ENCODE data around the gene ARSB. TPM values are rescaled to one million over a fixed set of nuclear protein-coding genes. Genes with fewer than 3 reads are reported as not detected.

Gene ARSB
- total RNA-seq, 1 experiment from 2014 or later = 11.7 TPM

GRCh38 chr5:78810098-78810920, 174.8 kb downstream of the ARSB start:
- DNase-seq (ENCODE audit: low read depth) = no peak

GRCh38 chr5:78809444-78809843, 175.7 kb downstream of the ARSB start:
- no peak for DNase-seq (ENCODE audit: low read depth)

- DNase-seq (ENCODE audit: low read depth) = no peak
Measured at GRCh38 chr5:78808818-78809217, 176.3 kb downstream of the ARSB start.

- no peak for DNase-seq (ENCODE audit: low read depth)
Measured at GRCh38 chr5:78808380-78808779, 176.7 kb downstream of the ARSB start.

- peak; percentile 89 for DNase-seq (ENCODE audit: low read depth)
Measured at GRCh38 chr5:78806544-78806943, 178.6 kb downstream of the ARSB start.

- no peak for DNase-seq (ENCODE audit: low read depth)
Measured at GRCh38 chr5:78805474-78806124, 179.5 kb downstream of the ARSB start.

GRCh38 chr5:78804995-78805394, 180.1 kb downstream of the ARSB start:
- DNase-seq (ENCODE audit: low read depth) = no peak

- DNase-seq (ENCODE audit: low read depth) = no peak
Measured at GRCh38 chr5:78803941-78804340, 181.2 kb downstream of the ARSB start.

GRCh38 chr5:78803353-78803752, 181.8 kb downstream of the ARSB start:
- no peak for DNase-seq (ENCODE audit: low read depth)

- DNase-seq (ENCODE audit: low read depth) = peak; percentile 57
Measured at GRCh38 chr5:78801413-78801812, 183.7 kb downstream of the ARSB start.

- DNase-seq (ENCODE audit: low read depth) = peak; percentile 85
Measured at GRCh38 chr5:78799266-78800017, 185.7 kb downstream of the ARSB start.

GRCh38 chr5:78798673-78799029, 186.5 kb downstream of the ARSB start:
- no peak for DNase-seq (ENCODE audit: low read depth)

- peak; percentile 44 for DNase-seq (ENCODE audit: low read depth)
Measured at GRCh38 chr5:78797936-78798672, 187.0 kb downstream of the ARSB start.

- no peak for DNase-seq (ENCODE audit: low read depth)
Measured at GRCh38 chr5:78795757-78796156, 189.4 kb downstream of the ARSB start.

- DNase-seq (ENCODE audit: low read depth) = no peak
Measured at GRCh38 chr5:78794693-78795215, 190.4 kb downstream of the ARSB start.

GRCh38 chr5:78793907-78794662, 191.0 kb downstream of the ARSB start:
- no peak for DNase-seq (ENCODE audit: low read depth)

- no peak for DNase-seq (ENCODE audit: low read depth)
Measured at GRCh38 chr5:78792345-78793055, 192.6 kb downstream of the ARSB start.

- no peak for DNase-seq (ENCODE audit: low read depth)
Measured at GRCh38 chr5:78791501-78792100, 193.5 kb downstream of the ARSB start.

GRCh38 chr5:78787783-78788182, 197.3 kb downstream of the ARSB start:
- no peak for DNase-seq (ENCODE audit: low read depth)
